ENCODE measurements around the gene GLE1.
A peak's percentile ranks its signal among the peaks of the same experiment; 100 is the strongest.

The GLE1 gene

DNA sequence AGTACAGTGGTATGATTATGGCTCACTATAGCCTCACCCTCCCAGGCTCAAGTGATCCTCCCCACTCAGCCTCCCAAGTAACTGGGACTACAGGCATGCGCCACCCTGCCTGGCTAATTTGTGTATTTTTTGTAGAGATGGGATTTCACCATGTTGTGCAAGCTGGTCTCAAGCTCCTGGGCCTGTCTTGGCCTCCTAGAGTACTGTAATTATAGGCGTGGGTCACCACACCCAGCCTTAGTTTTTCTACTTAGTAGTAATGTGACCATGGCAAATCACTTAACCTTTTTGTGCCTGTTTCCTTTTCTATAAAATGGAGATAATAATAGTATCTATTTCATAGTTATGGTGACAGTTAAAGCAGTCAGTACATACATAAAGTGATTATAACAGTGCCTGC, 22.2 kb downstream of the GLE1 start:
- H4K8ac ChIP-seq (ENCODE audit: low read length), result no peak overlapping the region
- H2BK5ac ChIP-seq (ENCODE audit: low read depth, low read length, poor library complexity, severe bottlenecking), result peak overlapping the region; percentile 80
- H3K36me3 ChIP-seq (ENCODE audit: control insufficient read depth in 1 of 2, insufficient read depth in 2 of 2, low read depth in 1 of 2, low read length in 2 of 2), result peaks cover 43 to 72% of the 10 kb centered on the region in 2 experiments
- H3K4me2 ChIP-seq (ENCODE audit: low read length, poor library complexity, severe bottlenecking), result no peak overlapping the region
- H2BK15ac ChIP-seq (ENCODE audit: low read depth, poor library complexity, severe bottlenecking), result no peak overlapping the region
- no peak overlapping the region for H3K18ac ChIP-seq (ENCODE audit: low read depth in 1 of 2, low read length in 2 of 2)
- no peak overlapping the region for H3K4ac ChIP-seq (ENCODE audit: low read depth in 1 of 2, low read length in 2 of 2)
- H2AFZ ChIP-seq (ENCODE audit: low read depth, low read length), result no peak overlapping the region
- H3K27ac ChIP-seq (ENCODE audit: low read length, poor library complexity, severe bottlenecking), result no peak overlapping the region
- H3K9me3 ChIP-seq (ENCODE audit: control insufficient read depth, low read length), result no peaks in the 10 kb centered on the region
- no peak overlapping the region for H2BK12ac ChIP-seq (ENCODE audit: low read length in 2 of 2)
- H3K27me3 ChIP-seq (ENCODE audit: control insufficient read depth in 1 of 2, insufficient read depth in 1 of 2, low read length in 2 of 2), result no peaks in the 10 kb centered on the region
- H3K23ac ChIP-seq (ENCODE audit: low read length in 2 of 2), result no peak overlapping the region
- no peak overlapping the region for H3K14ac ChIP-seq (ENCODE audit: low read length in 2 of 2)
- no peak overlapping the region for H4K91ac ChIP-seq (ENCODE audit: low read length)
- no peak overlapping the region for H2BK120ac ChIP-seq (ENCODE audit: low read depth, low read length)
- H3K4me1 ChIP-seq (ENCODE audit: control insufficient read depth, insufficient read depth, low read depth, low read length), result peaks cover 12% of the 10 kb centered on the region
- no peak overlapping the region for H3K9ac ChIP-seq (ENCODE audit: low read length)
- no CpG with 5 or more reads among the region's 2 CpGs for WGBS
- H3K79me1 ChIP-seq (replicated peaks; ENCODE audit: low read length, poor library complexity, severe bottlenecking), result peaks cover 5% of the 10 kb centered on the region
- no peak overlapping the region for H3K4me3 ChIP-seq (ENCODE audit: insufficient read depth in 1 of 2, low read depth in 1 of 2, low read length in 2 of 2)
- H2AK5ac ChIP-seq (ENCODE audit: low read length, severe bottlenecking), result no peak overlapping the region
- DNase-seq, result no peak

- Histone ChIP-seq H3K23ac (ENCODE audit: low read length in 2 of 2) (no peak overlapping the region), H3K14ac (ENCODE audit: low read length in 2 of 2) (no peak overlapping the region), H3K9ac (ENCODE audit: low read length) (no peak overlapping the region), H2AK5ac (ENCODE audit: low read length, severe bottlenecking) (no peak overlapping the region), H2BK5ac (ENCODE audit: low read depth, low read length, poor library complexity, severe bottlenecking) (no peak overlapping the region), H3K18ac (ENCODE audit: low read depth in 1 of 2, low read length in 2 of 2) (no peak overlapping the region), H3K9me3 (ENCODE audit: control insufficient read depth, low read length) (no peaks in the 10 kb centered on the region), H2AFZ (ENCODE audit: low read depth, low read length) (no peak overlapping the region), H3K4ac (ENCODE audit: low read depth in 1 of 2, low read length in 2 of 2) (no peak overlapping the region), H3K27me3 (ENCODE audit: control insufficient read depth in 1 of 2, insufficient read depth in 1 of 2, low read length in 2 of 2) (no peaks in the 10 kb centered on the region), H2BK12ac (ENCODE audit: low read length in 2 of 2) (no peak overlapping the region), H3K4me3 (ENCODE audit: insufficient read depth in 1 of 2, low read depth in 1 of 2, low read length in 2 of 2) (no peak overlapping the region), H2BK120ac (ENCODE audit: low read depth, low read length) (no peak overlapping the region), H3K79me1 (replicated peaks; ENCODE audit: low read length, poor library complexity, severe bottlenecking) (peaks cover 5% of the 10 kb centered on the region), H2BK15ac (ENCODE audit: low read depth, poor library complexity, severe bottlenecking) (no peak overlapping the region), H3K4me1 (ENCODE audit: control insufficient read depth, insufficient read depth, low read depth, low read length) (peaks cover 2% of the 10 kb centered on the region), H3K36me3 (ENCODE audit: control insufficient read depth in 1 of 2, insufficient read depth in 2 of 2, low read depth in 1 of 2, low read length in 2 of 2) (peaks cover 45 to 75% of the 10 kb centered on the region in 2 experiments), H4K8ac (ENCODE audit: low read length) (no peak overlapping the region), H3K4me2 (ENCODE audit: low read length, poor library complexity, severe bottlenecking) (no peak overlapping the region), H4K91ac (ENCODE audit: low read length) (no peak overlapping the region), H3K27ac (ENCODE audit: low read length, poor library complexity, severe bottlenecking) (no peak overlapping the region)
- peak; percentile 44 for DNase-seq
- 50% methylated on average over 15 of the region's 15 CpGs for WGBS
These were observed 24.1 kb downstream of the GLE1 start for GRCh38 chr9:128528445-128529160.

DNA sequence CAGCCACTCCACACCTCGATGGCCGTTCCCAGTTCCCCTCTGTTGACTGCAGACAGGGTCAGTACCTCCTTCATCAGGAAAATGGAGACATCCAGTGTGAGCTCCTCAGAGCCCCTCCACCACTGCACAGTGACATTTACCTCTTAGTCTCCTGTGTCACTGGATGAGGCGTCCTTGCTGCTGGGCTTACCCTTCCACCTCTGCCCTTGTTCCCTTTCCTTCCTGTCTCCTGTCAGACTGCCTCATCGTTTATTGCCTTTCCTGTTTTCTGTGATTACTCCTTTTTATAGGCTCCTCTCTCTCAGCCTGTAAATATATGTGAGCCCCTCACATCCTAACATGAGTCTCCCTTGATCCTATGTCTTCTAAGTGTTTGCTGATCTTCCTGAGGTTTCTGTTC, 24.7 kb downstream of the GLE1 start:
- no peak overlapping the region for H2BK12ac ChIP-seq (ENCODE audit: low read length in 2 of 2)
- H3K4me2 ChIP-seq (ENCODE audit: low read length, poor library complexity, severe bottlenecking), result no peak overlapping the region
- no peak overlapping the region for H4K91ac ChIP-seq (ENCODE audit: low read length)
- H3K23ac ChIP-seq (ENCODE audit: low read length in 2 of 2), result no peak overlapping the region
- H2BK120ac ChIP-seq (ENCODE audit: low read depth, low read length), result no peak overlapping the region
- H2AFZ ChIP-seq (ENCODE audit: low read depth, low read length), result no peak overlapping the region
- no peak overlapping the region for H3K9ac ChIP-seq (ENCODE audit: low read length)
- no peak overlapping the region for H3K27ac ChIP-seq (ENCODE audit: low read length, poor library complexity, severe bottlenecking)
- no peak overlapping the region for H3K14ac ChIP-seq (ENCODE audit: low read length in 2 of 2)
- H3K9me3 ChIP-seq (ENCODE audit: control insufficient read depth, low read length), result no peaks in the 10 kb centered on the region
- H3K4me3 ChIP-seq (ENCODE audit: insufficient read depth in 1 of 2, low read depth in 1 of 2, low read length in 2 of 2), result no peak overlapping the region
- H2BK5ac ChIP-seq (ENCODE audit: low read depth, low read length, poor library complexity, severe bottlenecking), result no peak overlapping the region
- H3K36me3 ChIP-seq (ENCODE audit: control insufficient read depth in 1 of 2, insufficient read depth in 2 of 2, low read depth in 1 of 2, low read length in 2 of 2), result peaks cover 50 to 77% of the 10 kb centered on the region in 2 experiments
- H3K79me1 ChIP-seq (replicated peaks; ENCODE audit: low read length, poor library complexity, severe bottlenecking), result peaks cover 5% of the 10 kb centered on the region
- no peaks in the 10 kb centered on the region for H3K27me3 ChIP-seq (ENCODE audit: control insufficient read depth in 1 of 2, insufficient read depth in 1 of 2, low read length in 2 of 2)
- no peak overlapping the region for H3K18ac ChIP-seq (ENCODE audit: low read depth in 1 of 2, low read length in 2 of 2)
- no peak overlapping the region for H4K8ac ChIP-seq (ENCODE audit: low read length)
- H2BK15ac ChIP-seq (ENCODE audit: low read depth, poor library complexity, severe bottlenecking), result no peak overlapping the region
- no peak for DNase-seq
- H2AK5ac ChIP-seq (ENCODE audit: low read length, severe bottlenecking), result no peak overlapping the region
- 84% methylated on average over 4 of the region's 4 CpGs for WGBS
- no peak overlapping the region for H3K4ac ChIP-seq (ENCODE audit: low read depth in 1 of 2, low read length in 2 of 2)
- H3K4me1 ChIP-seq (ENCODE audit: control insufficient read depth, insufficient read depth, low read depth, low read length), result peaks cover 2% of the 10 kb centered on the region

DNA sequence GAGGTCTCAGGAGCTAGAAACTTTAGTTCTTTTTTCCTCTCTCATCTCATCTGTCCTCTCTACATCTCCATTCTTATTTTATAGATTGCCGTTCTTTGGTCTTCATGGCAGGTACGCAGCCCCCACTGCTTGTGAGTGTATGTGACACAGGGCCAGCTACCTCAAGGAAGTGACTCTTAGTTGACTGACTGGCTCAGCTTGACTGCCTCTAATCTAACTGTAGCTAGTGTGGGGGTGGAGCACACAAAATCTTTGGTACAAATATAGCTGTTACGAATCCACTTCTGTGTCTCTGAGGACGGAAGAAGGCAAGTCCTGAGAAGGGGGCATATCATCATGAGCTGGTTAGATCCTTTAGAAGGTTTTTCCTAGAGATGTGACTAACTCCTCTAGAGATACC, 28.1 kb downstream of the GLE1 start:
- H3K4me2 ChIP-seq (ENCODE audit: low read length, poor library complexity, severe bottlenecking), result no peak overlapping the region
- no peak overlapping the region for H4K91ac ChIP-seq (ENCODE audit: low read length)
- H3K27me3 ChIP-seq (ENCODE audit: control insufficient read depth in 1 of 2, insufficient read depth in 1 of 2, low read length in 2 of 2), result no peaks in the 10 kb centered on the region
- whole genome bisulfite sequencing, result 94% methylated on average over 4 of the region's 4 CpGs
- no peak overlapping the region for H2BK15ac ChIP-seq (ENCODE audit: low read depth, poor library complexity, severe bottlenecking)
- H3K4ac ChIP-seq (ENCODE audit: low read depth in 1 of 2, low read length in 2 of 2), result no peak overlapping the region
- H2AK5ac ChIP-seq (ENCODE audit: low read length, severe bottlenecking), result no peak overlapping the region
- H2BK5ac ChIP-seq (ENCODE audit: low read depth, low read length, poor library complexity, severe bottlenecking), result no peak overlapping the region
- H3K27ac ChIP-seq (ENCODE audit: low read length, poor library complexity, severe bottlenecking), result no peak overlapping the region
- H4K8ac ChIP-seq (ENCODE audit: low read length), result no peak overlapping the region
- no peak overlapping the region for H2AFZ ChIP-seq (ENCODE audit: low read depth, low read length)
- H3K23ac ChIP-seq (ENCODE audit: low read length in 2 of 2), result no peak overlapping the region
- DNase-seq, result no peak
- H3K18ac ChIP-seq (ENCODE audit: low read depth in 1 of 2, low read length in 2 of 2), result no peak overlapping the region
- H3K14ac ChIP-seq (ENCODE audit: low read length in 2 of 2), result no peak overlapping the region
- no peak overlapping the region for H3K9ac ChIP-seq (ENCODE audit: low read length)
- no peaks in the 10 kb centered on the region for H3K4me1 ChIP-seq (ENCODE audit: control insufficient read depth, insufficient read depth, low read depth, low read length)
- H2BK120ac ChIP-seq (ENCODE audit: low read depth, low read length), result no peak overlapping the region
- H3K79me1 ChIP-seq (replicated peaks; ENCODE audit: low read length, poor library complexity, severe bottlenecking), result no peaks in the 10 kb centered on the region
- peaks cover 35 to 66% of the 10 kb centered on the region in 2 experiments for H3K36me3 ChIP-seq (ENCODE audit: control insufficient read depth in 1 of 2, insufficient read depth in 2 of 2, low read depth in 1 of 2, low read length in 2 of 2)
- no peak overlapping the region for H2BK12ac ChIP-seq (ENCODE audit: low read length in 2 of 2)
- H3K4me3 ChIP-seq (ENCODE audit: insufficient read depth in 1 of 2, low read depth in 1 of 2, low read length in 2 of 2), result no peak overlapping the region
- H3K9me3 ChIP-seq (ENCODE audit: control insufficient read depth, low read length), result no peaks in the 10 kb centered on the region

Measured in mesenchymal stem cell (in vitro differentiated cells and primary cell).